Endothelial cell of hepatic sinusoid (primary cell): Measurements from ENCODE around the gene ATP8B3.
"Not testable (repeated sequence)": the region's sequence is repeated elsewhere in the genome, so short reads cannot be mapped to it uniquely, and the experiment has no call there.

Source experiments
- in situ Hi-C: cut with HindIII; loops from 2 replicates; pipeline ENCODE4 v1.10.0; 2017; ENCODE audit warnings: low sequenced_read_pairs

Gene ATP8B3

DNA sequence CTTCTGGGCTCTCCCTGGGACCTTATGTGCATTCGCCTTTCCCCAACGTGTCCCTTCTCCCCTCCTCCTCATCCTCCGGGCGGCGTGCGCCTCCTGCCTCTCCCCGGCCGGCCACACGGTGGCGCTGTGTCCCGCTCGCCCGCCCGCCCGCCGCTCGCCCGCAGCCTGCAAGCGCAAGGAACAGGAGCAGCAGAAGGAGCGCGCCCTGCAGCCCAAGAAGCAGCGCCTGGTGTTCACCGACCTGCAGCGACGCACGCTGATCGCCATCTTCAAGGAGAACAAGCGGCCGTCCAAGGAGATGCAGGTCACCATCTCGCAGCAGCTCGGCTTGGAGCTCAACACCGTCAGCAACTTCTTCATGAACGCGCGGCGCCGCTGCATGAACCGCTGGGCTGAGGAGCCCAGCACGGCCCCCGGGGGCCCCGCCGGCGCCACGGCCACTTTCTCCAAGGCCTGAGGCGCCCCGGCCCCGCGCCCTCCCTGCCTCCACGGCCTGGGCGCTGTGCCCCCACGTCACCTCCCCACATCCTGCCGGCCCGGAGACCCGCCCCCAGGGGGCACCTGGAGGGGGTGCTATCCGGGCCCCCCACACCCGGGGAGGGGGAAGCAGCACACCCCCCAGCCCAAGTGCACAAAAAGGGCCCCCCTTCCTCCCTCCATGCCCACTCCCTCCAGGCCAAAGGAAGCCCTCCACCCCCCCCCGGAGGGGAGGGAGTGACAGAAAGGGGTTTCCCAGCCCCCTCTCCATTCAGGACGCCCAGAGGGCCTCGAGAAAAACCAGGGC lies 36.9 kb downstream of the ATP8B3 start:
- in situ Hi-C loops: no loop called here

DNA sequence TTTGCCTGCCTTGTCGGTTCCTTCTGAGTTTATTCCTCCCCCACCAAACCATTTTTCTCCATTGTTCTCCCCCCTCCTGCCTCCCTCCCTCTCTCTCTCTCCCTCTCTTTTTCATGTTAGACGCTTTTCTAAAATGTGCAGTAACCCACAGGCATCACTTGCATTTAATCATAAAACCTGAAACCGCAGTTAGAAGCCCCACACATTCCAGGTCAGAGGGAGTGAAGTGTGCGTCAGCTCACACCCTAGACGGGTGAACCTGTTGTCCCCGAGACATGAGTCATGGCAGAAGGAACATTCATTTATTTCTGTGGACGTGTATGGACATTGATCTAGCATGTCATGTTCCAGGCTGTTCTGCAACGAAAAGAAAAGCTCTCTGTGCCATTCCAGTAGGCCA lies 38.9 kb downstream of the ATP8B3 start:
- in situ Hi-C loops: no loop called here

DNA sequence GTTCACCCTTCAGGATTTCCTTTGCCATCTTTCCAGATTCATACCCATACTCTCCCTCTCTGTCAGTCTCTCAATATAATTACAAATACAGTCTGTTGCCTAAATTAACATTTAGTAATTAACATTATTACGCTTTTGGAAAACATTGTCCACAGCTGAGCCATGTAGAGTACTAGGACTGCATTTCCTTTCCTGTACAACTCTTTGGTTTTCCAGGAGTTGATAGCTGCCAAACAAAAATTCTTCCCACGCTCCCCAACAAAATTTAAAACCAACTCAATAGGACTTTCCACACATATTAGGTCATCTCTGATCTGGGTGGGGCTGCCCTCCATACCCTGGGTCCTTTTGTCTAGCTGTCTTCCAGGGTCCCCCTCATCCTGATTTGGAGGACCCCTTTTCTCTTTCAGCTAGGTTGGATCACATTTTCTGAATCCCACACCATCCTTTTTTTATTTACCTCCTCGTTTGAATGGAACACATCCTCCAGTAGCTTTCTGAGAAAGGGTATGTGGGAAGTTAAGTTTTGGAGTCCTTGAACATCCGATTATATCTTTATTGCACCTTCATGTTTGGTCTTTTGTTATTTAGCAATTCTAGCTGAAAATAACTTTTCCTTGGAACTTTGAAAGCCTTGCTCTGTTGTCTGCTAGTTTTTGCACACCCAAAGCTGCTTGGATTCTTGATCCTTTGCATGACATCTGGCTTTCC lies 41.1 kb downstream of the ATP8B3 start:
- in situ Hi-C loops: no loop called here

DNA sequence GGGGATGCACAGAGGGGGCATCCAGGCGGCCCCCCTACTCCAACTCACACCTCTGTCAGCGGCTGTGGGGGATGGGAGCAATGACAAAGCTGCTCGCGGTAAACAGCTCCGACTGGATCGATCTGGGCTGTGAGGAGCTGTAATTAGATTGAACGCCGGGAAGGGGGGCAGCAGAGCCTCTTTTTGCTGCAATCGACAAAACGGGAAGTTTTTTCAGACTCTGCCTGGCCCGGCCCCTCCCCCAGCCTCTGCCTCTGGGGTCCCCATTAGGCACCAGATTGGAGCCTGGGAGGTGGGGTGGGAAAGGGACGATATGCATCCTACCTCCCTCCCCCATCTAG lies 42.5 kb downstream of the ATP8B3 start:
- in situ Hi-C loops: loop anchor here (5.0 kb wide), 1 partner anchor 92 kb away; no protein-coding TSS in a partner anchor

DNA sequence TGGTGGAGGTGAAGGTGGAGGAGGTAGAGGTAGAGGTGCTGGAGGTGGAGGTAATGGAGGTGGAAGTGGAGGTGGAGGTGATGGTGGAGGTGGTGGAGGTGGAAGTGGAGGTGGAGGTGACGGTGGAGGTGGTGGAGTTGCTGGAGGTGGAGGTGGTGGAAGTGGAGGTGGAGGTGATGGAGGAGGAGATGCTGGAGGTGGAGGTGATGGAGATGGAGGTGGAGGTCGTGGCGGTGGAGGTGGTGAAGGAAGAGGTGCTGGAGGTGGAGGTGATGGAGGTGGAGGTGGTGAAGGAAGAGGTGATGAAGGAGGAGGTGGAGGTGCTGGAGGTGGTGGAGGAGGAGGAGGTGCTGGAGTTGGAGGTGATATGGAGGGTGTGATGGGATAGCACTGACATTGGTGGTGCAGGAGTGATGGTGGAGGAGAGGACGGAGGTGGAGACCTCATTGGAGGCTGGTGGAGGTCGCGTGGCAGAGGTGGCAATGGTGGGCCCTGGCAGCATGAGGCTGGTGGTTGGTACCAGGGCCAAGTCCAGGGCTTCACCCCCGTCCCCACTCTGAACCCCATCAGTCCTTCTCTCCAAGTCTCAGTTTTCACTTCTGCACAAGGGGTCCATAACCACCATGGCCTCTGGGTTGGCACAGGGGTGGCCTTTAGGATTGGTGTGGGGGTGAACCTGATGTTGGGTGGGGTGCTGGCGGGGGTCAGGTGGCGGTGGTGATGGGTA lies 43.0 kb downstream of the ATP8B3 start:
- in situ Hi-C loops: loop anchor here (5.0 kb wide), 1 partner anchor 92 kb away; no protein-coding TSS in a partner anchor

DNA sequence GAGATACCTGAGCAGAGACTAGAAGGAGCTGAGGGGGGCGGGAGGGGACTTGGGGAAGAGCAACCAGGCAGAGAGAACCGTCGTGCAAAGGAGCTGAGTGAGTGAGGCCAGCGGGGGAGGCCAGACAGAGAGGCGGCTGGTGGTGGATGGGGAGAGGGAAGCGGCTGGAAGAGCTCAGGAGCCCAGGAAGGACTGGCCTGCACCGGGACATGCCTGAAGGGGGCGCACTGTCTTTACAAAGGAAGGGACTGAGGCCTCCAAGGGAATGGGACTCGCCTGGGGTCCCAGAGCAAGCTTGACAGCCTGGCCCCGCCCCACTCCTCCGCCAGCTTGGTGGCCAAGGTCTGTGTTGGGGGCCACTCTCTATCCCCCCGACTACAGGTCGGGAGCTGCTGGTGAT lies 43.8 kb downstream of the ATP8B3 start:
- in situ Hi-C loops: loop anchor here (5.0 kb wide), 1 partner anchor 91 kb away; no protein-coding TSS in a partner anchor

DNA sequence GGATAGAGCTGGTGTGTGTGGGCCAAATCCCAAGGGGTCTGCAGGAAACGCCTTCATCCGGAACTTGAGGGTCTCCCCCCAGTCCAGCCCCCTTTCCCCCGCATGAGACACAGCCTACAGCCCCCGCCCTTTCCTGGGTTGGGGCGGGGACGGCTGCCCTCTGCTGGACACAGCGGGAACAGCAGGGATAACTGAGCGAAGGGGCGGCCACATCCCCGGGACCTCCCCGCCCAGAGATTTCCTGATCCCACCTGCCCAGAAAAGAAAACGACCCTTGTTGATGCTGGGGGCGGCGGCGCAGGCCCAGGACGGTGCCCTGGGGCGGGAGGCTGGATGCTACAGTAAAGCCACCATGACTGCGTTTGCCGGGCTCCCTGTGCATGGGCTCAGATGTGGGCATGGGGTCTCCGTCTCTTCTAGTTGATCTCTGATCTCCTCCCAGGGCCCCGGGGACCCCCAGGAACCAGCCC lies 44.6 kb downstream of the ATP8B3 start:
- in situ Hi-C loops: loop anchor here (5.0 kb wide), 1 partner anchor 90 kb away; no protein-coding TSS in a partner anchor

DNA sequence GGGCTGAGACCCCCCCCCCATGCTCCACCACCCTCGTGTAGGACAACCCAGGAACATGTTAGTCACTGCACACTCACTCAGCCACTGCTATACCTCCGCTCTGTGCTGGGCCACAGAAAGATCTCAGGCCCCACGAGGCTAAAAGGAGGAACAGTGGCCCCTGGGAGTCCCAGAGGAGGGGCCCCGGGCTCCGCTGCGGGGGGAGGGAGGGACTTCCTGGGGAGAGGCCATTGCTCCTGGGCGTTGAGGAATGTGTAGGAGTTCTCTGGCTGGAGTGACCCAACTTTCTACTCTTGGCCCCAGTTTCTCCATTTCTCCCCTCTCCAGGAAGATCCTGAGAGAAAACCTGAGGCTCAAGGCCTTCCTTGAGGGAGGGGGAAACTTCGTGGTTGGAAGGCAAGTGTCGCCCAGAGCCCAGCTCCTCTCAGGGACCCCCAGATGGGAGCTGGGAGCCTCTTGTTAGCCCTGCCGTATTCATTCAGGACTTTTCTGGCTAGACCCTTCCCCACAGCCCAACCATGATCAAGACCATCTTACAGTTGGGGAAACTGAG lies 45.2 kb downstream of the ATP8B3 start:
- in situ Hi-C loops: loop anchor here (5.0 kb wide), 1 partner anchor 90 kb away; no protein-coding TSS in a partner anchor

DNA sequence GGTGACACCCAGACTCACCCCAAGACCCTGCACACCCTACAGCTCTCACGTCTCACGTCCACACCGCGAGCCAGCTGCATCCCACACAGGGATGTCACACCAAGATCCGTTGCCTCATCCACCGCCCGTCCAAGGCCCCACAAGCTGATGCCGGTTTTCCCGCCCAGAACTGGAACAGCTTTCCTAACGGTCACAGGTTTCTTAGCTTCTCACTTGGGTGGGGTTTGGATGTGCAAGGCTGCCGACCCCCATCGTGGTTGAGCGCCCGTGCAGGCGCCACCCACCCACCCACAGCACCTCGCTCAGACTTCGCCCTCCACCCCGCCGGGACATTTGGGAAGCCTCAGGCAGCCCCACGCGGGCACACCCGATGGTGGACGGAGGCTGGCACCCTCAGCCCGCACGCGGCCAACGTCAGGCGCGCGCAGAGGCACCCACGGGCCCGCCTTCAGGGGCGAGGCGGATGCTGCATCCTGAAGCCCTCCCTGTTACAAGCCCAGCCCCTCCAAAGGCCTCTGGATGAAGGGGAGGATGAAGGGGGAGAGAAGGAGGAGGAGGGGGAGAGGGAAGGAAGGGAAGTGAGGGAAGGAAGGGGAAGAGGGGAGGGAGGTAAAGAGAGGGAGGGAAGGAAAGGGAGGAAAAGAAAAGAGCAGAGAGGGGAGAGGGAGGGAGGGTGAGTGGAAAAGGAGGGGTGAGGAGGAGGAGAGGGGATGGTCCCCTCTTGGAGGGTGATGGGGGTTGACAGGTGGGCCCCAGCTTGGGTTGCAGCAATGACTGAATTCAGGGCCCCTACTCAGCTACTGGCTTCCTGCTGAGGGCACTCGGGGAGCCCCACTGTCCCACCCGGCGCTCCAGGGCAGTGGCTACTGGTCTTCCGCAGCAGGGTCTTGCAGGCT lies 45.9 kb downstream of the ATP8B3 start:
- in situ Hi-C loops: loop anchor here (5.0 kb wide), 1 partner anchor 89 kb away; no protein-coding TSS in a partner anchor

DNA sequence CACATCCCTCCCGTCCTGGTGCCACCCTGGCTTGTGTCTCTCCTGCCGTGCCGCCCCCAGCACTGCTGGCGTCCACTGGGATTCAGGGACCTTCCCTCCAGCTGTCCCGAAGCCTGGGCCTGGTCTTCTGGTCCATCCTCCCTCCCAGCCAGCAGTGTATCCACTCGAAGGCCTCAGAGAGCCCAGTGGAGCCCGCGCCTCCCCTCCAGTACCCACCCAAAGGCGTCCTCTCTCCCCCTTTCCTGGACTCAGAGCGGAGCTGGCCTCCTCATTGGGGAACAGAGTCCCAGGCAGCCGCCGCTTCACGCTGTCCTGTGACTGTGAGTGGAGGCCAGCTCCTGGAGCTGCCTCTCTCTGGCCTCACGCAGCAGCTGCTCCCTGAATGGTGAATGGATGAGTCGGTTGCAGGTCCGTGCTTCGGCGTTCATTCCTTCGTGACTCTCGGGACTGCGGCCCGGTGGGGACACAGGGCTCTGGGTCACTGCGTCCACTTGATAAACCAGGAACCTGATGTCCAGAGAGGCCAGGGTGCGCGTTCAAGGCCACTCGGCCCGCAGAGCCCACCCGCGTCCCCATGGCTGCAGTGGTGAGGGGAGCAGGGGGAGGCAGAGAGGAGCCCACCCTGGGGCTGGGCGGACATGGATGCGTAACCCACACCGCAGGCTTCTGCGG lies 46.7 kb downstream of the ATP8B3 start:
- in situ Hi-C loops: loop anchor here (5.0 kb wide), 1 partner anchor 88 kb away; no protein-coding TSS in a partner anchor

DNA sequence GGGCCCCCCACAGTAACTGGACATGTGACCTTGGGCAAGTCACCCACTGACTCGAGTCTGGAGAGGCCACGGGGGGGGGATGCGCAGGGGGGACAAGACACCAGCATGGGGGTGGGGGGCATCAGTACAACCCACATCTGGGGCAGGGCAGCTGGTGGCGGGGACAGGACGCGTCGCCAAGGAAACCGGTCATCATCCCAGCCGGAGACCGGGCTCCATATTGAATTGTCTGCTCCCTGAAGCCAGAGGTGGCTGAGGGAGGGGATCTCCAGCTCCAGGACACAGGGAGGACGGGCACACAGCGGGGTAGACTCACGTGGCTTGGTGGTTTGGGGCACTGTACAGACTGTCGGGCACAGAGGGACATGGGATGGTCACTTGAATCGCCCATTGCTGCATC lies 47.3 kb downstream of the ATP8B3 start:
- in situ Hi-C loops: loop anchor here (5.0 kb wide), 1 partner anchor 87 kb away; no protein-coding TSS in a partner anchor

DNA sequence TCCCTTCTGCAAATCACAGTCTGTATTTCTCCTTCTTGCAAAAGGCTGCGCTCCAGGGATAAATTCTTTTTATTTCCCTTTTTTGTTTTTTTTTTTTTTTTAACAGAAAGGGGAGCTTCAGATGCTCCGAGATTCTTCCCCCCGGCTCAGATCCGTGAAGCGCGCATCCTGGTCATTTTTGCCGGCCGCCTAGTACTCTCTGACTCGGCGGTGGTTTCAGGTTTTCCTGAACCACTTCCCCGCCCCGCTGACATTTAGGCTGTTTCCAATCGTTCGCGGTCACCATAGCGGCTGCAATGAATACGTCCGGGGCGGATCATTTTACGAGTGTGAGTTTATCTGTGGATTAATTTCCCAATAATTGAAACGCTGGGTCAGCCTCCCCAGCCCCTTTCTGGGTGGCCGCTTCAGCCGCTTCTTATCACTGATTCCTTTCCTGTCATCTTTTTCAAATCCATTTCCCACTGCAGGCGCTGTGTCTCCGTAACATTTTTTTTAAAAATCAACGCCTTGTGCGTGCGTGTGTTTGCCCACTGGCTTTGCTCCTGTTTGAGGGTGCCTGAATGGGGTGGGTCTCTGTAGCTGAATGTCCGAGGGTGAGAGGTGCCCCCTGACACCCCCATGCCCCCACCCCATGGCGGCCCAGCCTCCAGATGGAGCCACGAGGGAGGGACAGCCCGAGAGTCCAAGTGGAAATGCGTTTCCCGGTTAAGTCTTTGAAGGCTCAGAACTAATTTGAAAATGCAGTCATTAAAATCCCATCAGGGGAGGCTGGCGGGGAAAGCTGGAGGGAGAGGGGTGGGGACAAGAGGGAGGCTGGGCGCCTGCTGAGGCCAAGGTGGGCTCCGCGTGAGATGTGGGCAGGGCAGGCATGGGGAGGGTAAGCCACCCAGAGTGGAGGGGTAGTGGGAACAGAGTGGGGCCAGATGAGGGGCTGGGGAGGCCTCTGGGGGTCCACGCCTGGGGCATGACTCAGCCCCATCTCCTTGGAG lies 48.1 kb downstream of the ATP8B3 start:
- in situ Hi-C loops: no loop called here

DNA sequence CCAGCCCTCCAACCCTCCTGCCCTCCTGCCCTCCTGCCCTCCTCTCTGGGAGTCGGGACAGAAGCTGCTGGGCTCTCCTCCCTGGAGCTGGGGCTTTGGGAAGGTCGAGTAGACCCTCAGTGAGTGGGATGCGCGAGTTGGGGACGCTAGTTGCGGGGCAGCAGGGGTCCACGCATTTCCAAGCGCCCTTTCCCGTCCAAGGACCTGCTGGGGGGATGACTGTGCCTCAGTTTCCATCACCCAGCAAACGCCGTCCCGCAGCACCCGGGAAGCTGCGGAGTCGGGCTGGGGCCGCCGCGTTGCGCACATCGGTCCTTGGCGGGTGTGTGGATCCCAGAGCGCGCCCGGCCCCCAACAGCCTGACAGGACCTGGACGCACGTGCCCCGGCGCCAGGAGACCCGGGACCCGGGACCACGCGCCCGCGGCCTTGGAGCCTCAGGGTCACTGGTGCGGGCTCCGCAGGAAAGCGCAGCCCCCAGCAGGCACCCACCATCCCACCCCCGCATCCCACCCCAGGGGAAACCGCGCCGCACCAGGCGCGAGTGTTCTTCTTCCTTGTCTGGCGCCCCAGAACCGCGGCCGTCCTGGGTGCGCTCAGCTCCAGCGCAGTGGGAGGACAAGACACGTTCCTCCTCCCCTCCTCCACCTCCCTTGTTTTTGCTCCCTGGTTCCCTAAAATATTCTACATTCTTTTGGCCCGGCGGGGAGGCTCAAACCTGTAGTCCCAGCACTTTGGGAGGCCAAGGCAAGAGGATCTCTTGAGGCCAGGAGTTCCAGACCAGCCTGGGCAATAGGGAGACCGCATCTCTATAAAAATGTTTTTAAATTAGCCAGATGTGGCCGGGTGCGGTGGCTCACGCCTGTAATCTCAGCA lies 49.6 kb downstream of the ATP8B3 start:
- in situ Hi-C loops: no loop called here

DNA sequence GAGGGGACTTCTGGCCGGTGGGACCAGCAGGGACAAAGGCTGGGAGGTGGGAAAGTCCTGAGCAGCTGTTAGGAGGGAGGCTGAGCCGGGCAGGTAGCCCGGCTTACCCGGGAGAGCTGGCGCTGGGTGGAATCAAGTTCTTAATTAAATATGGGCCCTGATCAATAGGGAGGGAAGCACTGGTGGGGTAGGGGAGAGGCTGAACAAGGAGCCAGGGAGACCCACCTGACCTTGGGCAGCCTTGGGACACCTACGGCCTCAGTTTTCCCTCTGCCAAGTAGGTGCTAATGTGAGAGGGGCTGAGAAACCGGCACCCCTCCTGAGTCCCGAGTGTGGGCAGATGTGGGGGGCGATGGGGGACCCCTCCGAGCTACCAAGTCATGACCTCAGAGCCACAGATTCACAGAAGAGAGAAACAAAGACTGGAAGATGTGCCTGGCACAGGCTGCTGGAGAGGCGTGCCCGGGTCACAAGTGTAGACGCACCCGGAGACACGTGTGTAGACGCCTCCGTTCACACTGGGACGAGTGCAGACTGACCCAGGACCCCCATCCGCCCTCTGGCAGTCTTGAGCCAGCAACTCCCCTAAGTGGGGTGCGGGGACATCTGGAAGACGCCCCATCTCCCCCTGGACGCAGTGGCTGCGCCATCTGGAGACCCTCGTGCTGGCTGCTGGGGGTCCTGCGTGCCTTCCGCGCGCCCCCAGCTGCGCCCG lies 50.4 kb downstream of the ATP8B3 start:
- in situ Hi-C loops: no loop called here

DNA sequence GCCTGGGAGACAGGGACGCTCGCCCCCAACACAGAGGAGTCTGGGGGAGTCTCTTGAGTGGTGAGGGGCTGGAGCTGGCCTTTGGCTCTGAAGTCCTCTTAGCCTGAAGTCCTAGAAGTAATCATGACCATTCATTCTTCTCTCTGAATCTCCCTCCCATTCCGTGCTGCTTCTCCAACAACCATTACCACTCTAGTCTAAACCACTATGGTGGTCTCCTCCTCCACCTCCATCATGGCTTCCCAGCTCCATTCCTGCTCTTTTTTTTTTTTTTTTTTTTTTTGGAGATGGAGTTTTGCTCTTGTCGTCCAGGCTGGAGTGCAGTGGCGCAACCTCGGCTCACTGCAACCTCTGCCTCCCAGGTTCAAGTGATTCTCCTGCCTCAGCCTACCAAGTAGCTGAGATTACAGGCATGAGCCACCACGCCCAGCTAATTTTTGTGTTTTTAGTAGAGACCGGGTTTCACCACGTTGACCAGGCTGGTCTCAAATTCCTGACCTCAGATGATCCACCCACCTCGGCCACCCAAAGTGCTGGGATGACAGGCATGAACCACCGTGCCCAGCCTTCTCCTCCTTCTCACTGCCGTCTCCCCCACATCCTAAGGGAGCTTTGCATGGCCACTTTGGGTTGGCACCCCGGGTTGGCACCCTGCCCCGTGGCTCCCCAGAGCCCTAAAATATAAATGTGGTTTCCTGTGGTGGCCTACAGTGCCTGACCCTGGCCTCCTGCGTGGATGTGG lies 51.1 kb downstream of the ATP8B3 start:
- in situ Hi-C loops: not testable (repeated sequence)

DNA sequence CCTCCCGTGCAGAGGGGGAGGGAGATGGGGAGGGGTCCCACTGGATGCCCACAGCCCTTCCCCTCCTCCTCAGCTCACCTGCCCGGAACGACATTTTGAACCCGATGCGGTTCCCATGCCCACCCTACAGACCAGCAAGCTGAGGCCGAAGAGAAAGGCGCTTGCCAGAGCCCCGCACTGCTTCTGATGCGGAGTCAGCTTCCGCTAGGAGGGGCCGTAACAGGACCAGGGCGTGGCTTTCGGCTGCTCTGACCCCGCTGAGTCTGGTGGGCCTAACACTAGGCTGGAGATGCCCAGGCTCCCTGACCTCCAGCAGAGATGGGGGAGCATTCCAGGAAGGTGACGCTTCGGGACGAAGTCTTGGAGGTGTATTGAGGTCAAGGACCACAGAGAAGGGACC lies 52.1 kb downstream of the ATP8B3 start:
- in situ Hi-C loops: no loop called here
